GM19035 (cell line): ENCODE data around the gene MED7.

Source experiments
- ATAC-seq: cut with Tn5 transposase; IDR thresholded peaks from one replicate; pipeline ENCODE4 v1.9.1; 2021; ENCODE audit not compliant: unreplicated experiment

Gene MED7

GRCh38 chr5:157107508-157107907 is 35.2 kb downstream of the MED7 start:
- ATAC-seq, result no peak

DNA sequence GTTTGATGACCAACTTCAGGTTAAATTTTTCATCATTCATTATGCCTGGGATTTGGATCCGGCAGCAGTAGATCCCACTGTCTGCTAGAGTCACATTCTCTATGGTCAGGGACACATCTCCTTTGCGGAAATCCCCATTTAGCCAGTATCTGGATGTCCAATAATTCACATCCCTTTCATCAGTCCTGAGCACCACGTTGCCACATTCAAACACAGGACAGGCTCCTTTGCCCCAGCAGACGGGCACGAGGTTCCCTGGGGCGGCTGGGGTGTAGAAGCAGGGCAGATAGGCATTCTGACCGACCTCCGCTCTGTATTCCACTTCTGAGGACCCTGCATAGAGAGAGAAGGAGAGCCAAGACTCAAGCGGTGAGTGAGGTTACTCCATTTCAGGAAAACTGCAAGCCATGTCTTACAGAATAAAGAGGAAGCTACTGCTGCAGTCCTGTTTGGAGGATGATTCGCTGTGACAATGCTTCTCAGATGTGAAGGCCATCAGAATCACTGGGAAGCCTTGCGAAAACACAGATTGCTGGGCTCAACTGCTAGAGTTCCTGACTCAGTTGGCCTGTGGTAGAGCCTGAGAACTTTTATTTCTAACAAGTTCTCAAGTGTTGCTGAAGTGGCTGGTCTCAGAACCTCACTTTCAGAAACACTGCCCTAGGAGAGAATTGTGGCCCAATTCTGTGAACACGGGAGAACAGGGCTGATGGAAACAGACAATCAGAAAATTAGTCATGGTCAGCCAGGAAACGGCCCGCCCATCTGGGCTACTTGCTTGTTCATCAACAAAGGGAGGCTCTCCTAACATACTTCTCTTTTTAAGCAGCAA is 35.8 kb downstream of the MED7 start:
- no peak for ATAC-seq

GRCh38 chr5:157100140-157100679 is 42.5 kb downstream of the MED7 start:
- ATAC-seq, result no peak

- peak; percentile 70 for ATAC-seq
Measured at GRCh38 chr5:157088342-157088990, 54.2 kb downstream of the MED7 start.
